22Rv1 (cell line): ENCODE results near the gene FGF5.

Experiments
- ZFX ChIP-seq: fragments of 450-650 bp; IDR thresholded peaks from 2 replicates; pipeline ENCODE4 v1.6.1; 2017; ENCODE audit warnings: antibody characterized with exemption, borderline replicate concordance
- TF ChIP-seq, protein P1 (sequence below): fragments of 450-650 bp; IDR thresholded peaks from 2 replicates; pipeline ENCODE4 v1.5.1; 2017; ENCODE audit warnings: mild to moderate bottlenecking

DNA sequence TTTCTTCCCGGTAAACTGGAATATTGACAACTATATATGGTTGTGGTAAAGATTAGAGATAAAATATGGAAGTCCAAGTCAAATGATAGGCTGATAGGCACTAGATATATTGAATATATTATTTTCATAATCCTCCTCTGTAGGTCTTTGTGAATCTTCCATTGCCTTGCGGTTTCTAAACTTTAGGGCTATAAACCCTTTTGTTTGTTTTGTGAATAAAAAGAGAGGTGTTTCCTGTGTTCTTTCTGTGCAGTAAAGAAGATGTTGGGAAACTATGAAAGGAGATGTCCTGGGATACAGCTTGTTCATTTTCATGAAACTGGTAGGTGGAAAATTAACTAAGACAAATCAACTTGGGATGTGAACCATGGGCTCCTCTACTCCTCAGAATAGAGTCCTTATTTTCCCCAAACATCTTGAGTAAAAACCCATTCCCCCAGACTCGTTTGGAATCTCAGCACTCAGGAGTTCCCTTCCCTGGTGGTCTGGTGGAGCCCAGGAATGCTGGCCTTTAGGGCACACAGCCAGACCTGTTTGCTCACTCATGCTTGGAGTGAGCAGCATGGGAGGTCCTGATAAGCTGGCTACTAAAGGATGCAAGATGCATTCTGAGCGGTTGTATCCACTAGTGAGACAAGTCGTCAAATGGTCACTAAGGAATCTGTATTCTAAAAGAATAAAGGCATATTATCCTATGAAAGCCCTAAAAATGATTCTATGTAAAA is 47.0 kb upstream of the FGF5 start:
- TF ChIP-seq, protein P1, sequence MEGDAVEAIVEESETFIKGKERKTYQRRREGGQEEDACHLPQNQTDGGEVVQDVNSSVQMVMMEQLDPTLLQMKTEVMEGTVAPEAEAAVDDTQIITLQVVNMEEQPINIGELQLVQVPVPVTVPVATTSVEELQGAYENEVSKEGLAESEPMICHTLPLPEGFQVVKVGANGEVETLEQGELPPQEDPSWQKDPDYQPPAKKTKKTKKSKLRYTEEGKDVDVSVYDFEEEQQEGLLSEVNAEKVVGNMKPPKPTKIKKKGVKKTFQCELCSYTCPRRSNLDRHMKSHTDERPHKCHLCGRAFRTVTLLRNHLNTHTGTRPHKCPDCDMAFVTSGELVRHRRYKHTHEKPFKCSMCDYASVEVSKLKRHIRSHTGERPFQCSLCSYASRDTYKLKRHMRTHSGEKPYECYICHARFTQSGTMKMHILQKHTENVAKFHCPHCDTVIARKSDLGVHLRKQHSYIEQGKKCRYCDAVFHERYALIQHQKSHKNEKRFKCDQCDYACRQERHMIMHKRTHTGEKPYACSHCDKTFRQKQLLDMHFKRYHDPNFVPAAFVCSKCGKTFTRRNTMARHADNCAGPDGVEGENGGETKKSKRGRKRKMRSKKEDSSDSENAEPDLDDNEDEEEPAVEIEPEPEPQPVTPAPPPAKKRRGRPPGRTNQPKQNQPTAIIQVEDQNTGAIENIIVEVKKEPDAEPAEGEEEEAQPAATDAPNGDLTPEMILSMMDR = no peak
- TF ChIP-seq ZFX = no peak
